Fibroblast of lung (primary cell): Measurements from ENCODE around the gene JPH2. TPM values are rescaled to one million over a fixed set of nuclear protein-coding genes. Genes with fewer than 3 reads are reported as not detected.

Source experiments
- DNase-seq, 2 donors: peaks; one replicate each; pipeline versions ENCODE4 v3.0.0 to v3.0.0-alpha.2; 2010; ENCODE audit warnings: low read depth in 2 of 2
- H2AFZ ChIP-seq: 2 replicates; pipeline ENCODE4 v1.5.1; 2012; ENCODE audit warnings: low read length, control low read depth, inconsistent platforms
- H3K27ac ChIP-seq: 2 replicates; pipeline ENCODE4 v1.5.1; 2011; ENCODE audit warnings: low read length, control low read depth; ENCODE audit not compliant: insufficient read depth
- H3K27me3 ChIP-seq: 2 replicates; pipeline ENCODE4 v1.5.1; 2011; ENCODE audit warnings: mild to moderate bottlenecking, low read length; ENCODE audit not compliant: control insufficient read depth, insufficient read depth
- H3K36me3 ChIP-seq: 2 replicates; pipeline ENCODE4 v1.5.1; 2011; ENCODE audit warnings: low read length; ENCODE audit not compliant: control insufficient read depth, insufficient read depth
- H3K4me1 ChIP-seq: 2 replicates; pipeline ENCODE4 v1.5.1; 2011; ENCODE audit warnings: low read length; ENCODE audit not compliant: control insufficient read depth, insufficient read depth; ENCODE audit errors: extremely low read depth
- H3K4me2 ChIP-seq: 2 replicates; pipeline ENCODE4 v1.5.1; 2011; ENCODE audit warnings: low read length, control low read depth; ENCODE audit not compliant: insufficient read depth; ENCODE audit errors: extremely low read depth
- H3K4me3 ChIP-seq, 4 experiments: fragments of 200-600 bp in 1 of 4; sonication (generic) in 1 of 4; replicated peaks in 1 of 4; 2 replicates each; pipeline ENCODE4 v1.5.1; 2011 to 2016; ENCODE audit warnings: low read length in 4 of 4, low read depth in 3 of 4, mild to moderate bottlenecking in 3 of 4, control low read depth in 2 of 4, inconsistent platforms in 1 of 4, mixed read lengths in 1 of 4; ENCODE audit not compliant: insufficient read depth in 1 of 4; ENCODE audit errors: control extremely low read depth in 1 of 4
- H3K79me2 ChIP-seq: 2 replicates; pipeline ENCODE4 v1.5.1; 2012; ENCODE audit warnings: mild to moderate bottlenecking, low read length, inconsistent platforms; ENCODE audit not compliant: control insufficient read depth, insufficient read depth
- H3K9ac ChIP-seq: 2 replicates; pipeline ENCODE4 v1.5.1; 2011; ENCODE audit warnings: mild to moderate bottlenecking, low read length, control low read depth; ENCODE audit not compliant: insufficient read depth
- H3K9me3 ChIP-seq: 2 replicates; pipeline ENCODE4 v1.5.1; 2012; ENCODE audit warnings: low read depth, low read length; ENCODE audit not compliant: control insufficient read depth, insufficient read depth
- H4K20me1 ChIP-seq: 2 replicates; pipeline ENCODE4 v1.5.1; 2011; ENCODE audit warnings: low read length; ENCODE audit not compliant: control insufficient read depth, insufficient read depth; ENCODE audit errors: extremely low read depth
- CTCF ChIP-seq, 2 donors: IDR thresholded peaks in 1 of 2; conservative IDR thresholded peaks in 1 of 2; 1 replicate in 1 of 2; 2 replicates in 1 of 2; pipeline ENCODE4 v1.5.1; 2011 to 2012; ENCODE audit warnings: low read length in 2 of 2, control low read depth in 1 of 2, inconsistent platforms in 1 of 2, low read depth in 1 of 2, mild to moderate bottlenecking in 1 of 2
- EZH2 ChIP-seq: IDR thresholded peaks from 2 replicates; pipeline ENCODE4 v1.5.1; 2012; ENCODE audit warnings: low read length, control low read depth, mild to moderate bottlenecking; ENCODE audit errors: missing control alignments
- polyA plus RNA-seq, 2 donors: library from polyadenylated mRNA; depleted of rRNA in 1 of 2; stranded (reverse) in 1 of 2; unstranded in 1 of 2; fragments of >200 nt; gene quantifications; 2 replicates each; pipeline ENCODE4 v1.2.1, GENCODE V29; 2011 to 2012; ENCODE audit warnings: missing spikeins in 1 of 2
- total RNA-seq: library from RNA; depleted of rRNA; stranded (reverse); fragments of >200 nt; gene quantifications from 2 replicates; pipeline ENCODE4 v1.2.1, GENCODE V29; 2014

Gene JPH2
- total and polyA plus RNA-seq, 2 donors (not counting 1 experiment from before 2014, with no cell fraction given): 0.66 to 4.9 TPM

- Histone ChIP-seq H3K27me3 (no peaks in the 10 kb centered on the region), H2AFZ (no peak overlapping the region), H3K79me2 (no peaks in the 10 kb centered on the region), H3K4me1 (no peaks in the 10 kb centered on the region), H4K20me1 (no peaks in the 10 kb centered on the region), H3K36me3 (peaks cover 6% of the 10 kb centered on the region), H3K4me2 (no peak overlapping the region), H3K9ac (no peak overlapping the region), H3K9me3 (no peaks in the 10 kb centered on the region), H3K27ac (no peak overlapping the region), H3K4me3 (no peak overlapping the region)
- no peak for DNase-seq
- no peak for TF ChIP-seq EZH2
- TF ChIP-seq CTCF (conservative IDR thresholded peaks at IDR 0.05 in 1 of 2, IDR thresholded peaks at IDR 0.05 in 1 of 2; ENCODE audit: low read depth in 1 of 2, low read length in 2 of 2): no peak
These were observed 120.1 kb downstream of the JPH2 start for GRCh38 chr20:44066645-44067606.

- Histone ChIP-seq H3K4me1 (no peaks in the 10 kb centered on the region), H3K36me3 (peaks cover 6% of the 10 kb centered on the region), H3K27me3 (no peaks in the 10 kb centered on the region), H3K9ac (no peak overlapping the region), H3K4me2 (no peak overlapping the region), H3K4me3 (no peak overlapping the region), H3K9me3 (no peaks in the 10 kb centered on the region), H3K79me2 (no peaks in the 10 kb centered on the region), H2AFZ (no peak overlapping the region), H4K20me1 (no peaks in the 10 kb centered on the region), H3K27ac (no peak overlapping the region)
- no peak for DNase-seq
- no peak for TF ChIP-seq CTCF (conservative IDR thresholded peaks at IDR 0.05 in 1 of 2, IDR thresholded peaks at IDR 0.05 in 1 of 2; ENCODE audit: low read depth in 1 of 2, low read length in 2 of 2)
- no peak for TF ChIP-seq EZH2
These were observed 121.3 kb downstream of the JPH2 start for GRCh38 chr20:44065401-44066340.
